H9 (cell line): ENCODE measurements around the gene TBC1D13. TPM values are rescaled to one million over a fixed set of nuclear protein-coding genes. Genes with fewer than 3 reads are reported as not detected.

ENCODE experiments used
- DNase-seq: peaks from one replicate; pipeline ENCODE4 v3.0.0-alpha.2; 2017
- H2AFZ ChIP-seq: one replicate; pipeline ENCODE4 v1.6.1; 2013; ENCODE audit warnings: mild to moderate bottlenecking, low read length, control low read depth, moderate library complexity
- H2AK5ac ChIP-seq: 2 replicates; pipeline ENCODE4 v1.6.1; 2013; ENCODE audit warnings: low read length, control low read depth, mixed read lengths; ENCODE audit not compliant: insufficient read length
- H2BK120ac ChIP-seq: one replicate; pipeline ENCODE4 v1.6.1; 2013; ENCODE audit warnings: low read depth, mild to moderate bottlenecking, low read length, control low read depth, inconsistent platforms; ENCODE audit not compliant: poor library complexity, severe bottlenecking
- H2BK12ac ChIP-seq: 2 replicates; pipeline ENCODE4 v1.6.1; 2013; ENCODE audit warnings: low read length, control low read depth, mixed read lengths, low read depth; ENCODE audit not compliant: insufficient read length
- H2BK15ac ChIP-seq: 2 replicates; pipeline ENCODE4 v1.6.1; 2013; ENCODE audit warnings: low read depth, low read length, control low read depth
- H2BK20ac ChIP-seq: one replicate; pipeline ENCODE4 v1.6.1; 2013; ENCODE audit warnings: low read depth, mild to moderate bottlenecking, low read length, control low read depth, inconsistent platforms; ENCODE audit not compliant: poor library complexity, severe bottlenecking
- H2BK5ac ChIP-seq: 2 replicates; pipeline ENCODE4 v1.6.1; 2013; ENCODE audit warnings: low read length, control low read depth, mixed read lengths; ENCODE audit not compliant: insufficient read length
- H3K14ac ChIP-seq: 2 replicates; pipeline ENCODE4 v1.6.1; 2013; ENCODE audit warnings: low read length, control low read depth; ENCODE audit not compliant: insufficient read depth
- H3K18ac ChIP-seq: 2 replicates; pipeline ENCODE4 v1.6.1; 2013; ENCODE audit warnings: low read depth, mild to moderate bottlenecking, mixed read lengths, low read length, control low read depth; ENCODE audit not compliant: insufficient read length
- H3K23ac ChIP-seq: 2 replicates; pipeline ENCODE4 v1.6.1; 2013; ENCODE audit warnings: low read length, control low read depth, mixed read lengths, low read depth; ENCODE audit not compliant: insufficient read length
- H3K23me2 ChIP-seq: 2 replicates; pipeline ENCODE4 v1.6.1; 2013; ENCODE audit warnings: low read depth, mild to moderate bottlenecking, mixed read lengths, low read length, control low read depth; ENCODE audit not compliant: insufficient read length, poor library complexity, severe bottlenecking
- H3K27ac ChIP-seq: 2 replicates; pipeline ENCODE4 v1.5.1; 2013; ENCODE audit warnings: low read length, control low read depth, mixed read lengths, low read depth; ENCODE audit not compliant: insufficient read length
- H3K27me3 ChIP-seq: 2 replicates; pipeline ENCODE4 v1.6.1; 2013; ENCODE audit warnings: low read length, control low read depth, inconsistent platforms; ENCODE audit not compliant: insufficient read depth
- H3K4ac ChIP-seq: 2 replicates; pipeline ENCODE4 v1.6.1; 2013; ENCODE audit warnings: low read depth, mild to moderate bottlenecking, control low read depth, inconsistent platforms, low read length, moderate library complexity
- H3K4me1 ChIP-seq: 2 replicates; pipeline ENCODE4 v1.6.1; 2013; ENCODE audit warnings: low read length, control low read depth, inconsistent platforms; ENCODE audit not compliant: insufficient read depth
- H3K4me2 ChIP-seq: 2 replicates; pipeline ENCODE4 v1.6.1; 2013; ENCODE audit warnings: low read length, control low read depth, mixed read lengths; ENCODE audit not compliant: insufficient read length, insufficient read depth
- H3K56ac ChIP-seq: 2 replicates; pipeline ENCODE4 v1.6.1; 2013; ENCODE audit warnings: low read depth, mild to moderate bottlenecking, mixed read lengths, low read length, control low read depth; ENCODE audit not compliant: insufficient read length
- H3K79me1 ChIP-seq: 2 replicates; pipeline ENCODE4 v1.6.1; 2013; ENCODE audit warnings: low read depth, mild to moderate bottlenecking, moderate library complexity, low read length, control low read depth, inconsistent platforms; ENCODE audit not compliant: insufficient read depth, poor library complexity, severe bottlenecking
- H3K79me2 ChIP-seq: 2 replicates; pipeline ENCODE4 v1.6.1; 2013; ENCODE audit warnings: low read length, control low read depth, inconsistent platforms; ENCODE audit not compliant: insufficient read depth
- H3K9ac ChIP-seq: 2 replicates; pipeline ENCODE4 v1.6.1; 2013; ENCODE audit warnings: low read length, control low read depth, mixed read lengths; ENCODE audit not compliant: insufficient read length; ENCODE audit errors: extremely low read depth
- H3K9me3 ChIP-seq: one replicate; pipeline ENCODE4 v1.6.1; 2013; ENCODE audit warnings: low read depth, low read length, inconsistent platforms; ENCODE audit not compliant: control insufficient read depth
- H3T11ph ChIP-seq: one replicate; pipeline ENCODE4 v1.6.1; 2013; ENCODE audit warnings: mild to moderate bottlenecking, low read length, control low read depth, inconsistent platforms
- H4K20me1 ChIP-seq: one replicate; pipeline ENCODE4 v1.6.1; 2013; ENCODE audit not compliant: control insufficient read depth, insufficient read length, insufficient read depth
- H4K5ac ChIP-seq: 2 replicates; pipeline ENCODE4 v1.6.1; 2013; ENCODE audit warnings: low read depth, mild to moderate bottlenecking, mixed read lengths, low read length, control low read depth; ENCODE audit not compliant: insufficient read length
- H4K8ac ChIP-seq: replicated peaks from 2 replicates; pipeline ENCODE4 v1.6.1; 2013; ENCODE audit warnings: low read length, control low read depth, mixed read lengths, low read depth; ENCODE audit not compliant: insufficient read length
- H4K91ac ChIP-seq: 2 replicates; pipeline ENCODE4 v1.6.1; 2013; ENCODE audit warnings: low read depth, mild to moderate bottlenecking, moderate library complexity, mixed read lengths, low read length, control low read depth; ENCODE audit not compliant: insufficient read length
- H3K27ac Mint-ChIP-seq, 3 experiments: 2 replicates in 2 of 3; 3 replicates in 1 of 3; pipeline ENCODE4 v1.8.0; 2020 to 2021; ENCODE audit warnings: mixed read lengths in 3 of 3, mild to moderate bottlenecking in 1 of 3, moderate library complexity in 1 of 3
- H3K27me3 Mint-ChIP-seq: 2 replicates; pipeline ENCODE4 v1.8.0; 2021; ENCODE audit warnings: low read depth, mild to moderate bottlenecking, moderate library complexity, mixed read lengths
- H3K36me3 Mint-ChIP-seq, 3 experiments: 2 replicates in 2 of 3; 3 replicates in 1 of 3; pipeline ENCODE4 v1.8.0; 2020 to 2021; ENCODE audit warnings: low read depth in 3 of 3, mixed read lengths in 3 of 3; ENCODE audit not compliant: insufficient read depth in 1 of 3
- H3K4me1 Mint-ChIP-seq, 2 experiments: 2 replicates each; pipeline ENCODE4 v1.8.0; 2020; ENCODE audit warnings: mixed read lengths in 2 of 2
- H3K4me3 Mint-ChIP-seq, 2 experiments: 2 replicates in 1 of 2; 3 replicates in 1 of 2; pipeline ENCODE4 v1.8.0; 2020 to 2021; ENCODE audit warnings: mild to moderate bottlenecking in 2 of 2, mixed read lengths in 2 of 2, moderate library complexity in 1 of 2
- H3K9me3 Mint-ChIP-seq, 2 experiments: 2 replicates in 1 of 2; 3 replicates in 1 of 2; pipeline ENCODE4 v1.8.0; 2020; ENCODE audit warnings: mild to moderate bottlenecking in 2 of 2, mixed read lengths in 2 of 2, moderate library complexity in 1 of 2
- WGBS: extraction: QIAGEN DNeasy Blood & Tissue Kit; methylation state at CpG from one replicate; pipeline ENCODE4 v1.1.7; 2013; ENCODE audit warnings: missing lambda C conversion rate, low lambda C conversion rate, mixed read lengths; ENCODE audit not compliant: insufficient read length; ENCODE audit errors: extremely low coverage; 5-methylcytosine and 5-hydroxymethylcytosine counted together
- total RNA-seq: library from RNA; stranded (reverse); gene quantifications from 2 replicates; pipeline ENCODE4 v1.2.1, GENCODE V29; 2021
- TF ChIP-seq, protein P1 (sequence below): fragments of 200-600 bp; sonication (generic); conservative IDR thresholded peaks from 3 replicates; pipeline ENCODE4 v1.8.0; 2021; ENCODE audit warnings: antibody characterized with exemption, mild to moderate bottlenecking

TBC1D13 gene
- total RNA-seq, 1 experiment from 2014 or later, result 27.3 TPM

DNA sequence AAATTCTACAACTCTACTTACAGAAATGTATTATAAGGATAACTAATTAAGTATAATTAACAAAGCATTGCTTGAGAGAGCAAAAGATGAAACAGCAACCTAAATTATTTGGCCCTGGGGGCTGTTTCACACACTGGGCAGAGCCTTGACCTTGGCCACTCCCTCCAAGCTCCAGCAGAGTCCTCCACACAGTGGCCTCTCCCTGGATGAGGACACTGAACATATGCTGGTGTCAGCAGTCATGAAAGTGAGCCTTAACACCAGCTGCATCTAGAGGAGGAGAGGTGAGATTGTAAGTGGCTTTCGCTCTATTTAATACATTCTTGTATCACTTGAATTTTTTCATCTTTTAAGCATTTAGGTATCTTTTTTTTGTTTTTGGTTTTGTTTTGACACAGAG is 39.8 kb upstream of the TBC1D13 start:
- Histone ChIP-seq H2BK12ac (no peak overlapping the region), H3K4ac (no peak overlapping the region), H4K5ac (no peak overlapping the region), H2BK20ac (no peak overlapping the region), H3K14ac (no peak overlapping the region), H3K23ac (no peak overlapping the region), H3K27ac (no peak overlapping the region), H3K79me2 (no peaks in the 10 kb centered on the region), H2BK120ac (no peak overlapping the region), H3K56ac (no peak overlapping the region), H2AFZ (no peak overlapping the region), H2AK5ac (no peak overlapping the region), H3K27me3 (no peaks in the 10 kb centered on the region), H2BK15ac (no peak overlapping the region), H4K20me1 (peaks cover 3% of the 10 kb centered on the region), H3K9ac (no peak overlapping the region), H3K23me2 (no peaks in the 10 kb centered on the region), H4K8ac (no peak overlapping the region), H3K18ac (no peak overlapping the region), H3K9me3 (no peaks in the 10 kb centered on the region), H3K4me2 (no peak overlapping the region), H3K4me1 (no peaks in the 10 kb centered on the region), H2BK5ac (no peak overlapping the region), H3T11ph (no peak overlapping the region), H3K79me1 (no peaks in the 10 kb centered on the region), H4K91ac (no peak overlapping the region)
- Mint-ChIP-seq H3K4me1 (no peaks in the 10 kb centered on the region), H3K27ac (no peak overlapping the region; a peak in 1 of 7 replicates), H3K27me3 (no peaks in the 10 kb centered on the region; the same call in 1 of the 2 replicates), H3K9me3 (no peaks in the 10 kb centered on the region), H3K36me3 (peaks cover 0 to 9% (median 5%) of the 10 kb centered on the region in 3 experiments; a peak in 4 of 7 replicates), H3K4me3 (no peak overlapping the region)
- DNase-seq, result no peak
- TF ChIP-seq, protein P1, sequence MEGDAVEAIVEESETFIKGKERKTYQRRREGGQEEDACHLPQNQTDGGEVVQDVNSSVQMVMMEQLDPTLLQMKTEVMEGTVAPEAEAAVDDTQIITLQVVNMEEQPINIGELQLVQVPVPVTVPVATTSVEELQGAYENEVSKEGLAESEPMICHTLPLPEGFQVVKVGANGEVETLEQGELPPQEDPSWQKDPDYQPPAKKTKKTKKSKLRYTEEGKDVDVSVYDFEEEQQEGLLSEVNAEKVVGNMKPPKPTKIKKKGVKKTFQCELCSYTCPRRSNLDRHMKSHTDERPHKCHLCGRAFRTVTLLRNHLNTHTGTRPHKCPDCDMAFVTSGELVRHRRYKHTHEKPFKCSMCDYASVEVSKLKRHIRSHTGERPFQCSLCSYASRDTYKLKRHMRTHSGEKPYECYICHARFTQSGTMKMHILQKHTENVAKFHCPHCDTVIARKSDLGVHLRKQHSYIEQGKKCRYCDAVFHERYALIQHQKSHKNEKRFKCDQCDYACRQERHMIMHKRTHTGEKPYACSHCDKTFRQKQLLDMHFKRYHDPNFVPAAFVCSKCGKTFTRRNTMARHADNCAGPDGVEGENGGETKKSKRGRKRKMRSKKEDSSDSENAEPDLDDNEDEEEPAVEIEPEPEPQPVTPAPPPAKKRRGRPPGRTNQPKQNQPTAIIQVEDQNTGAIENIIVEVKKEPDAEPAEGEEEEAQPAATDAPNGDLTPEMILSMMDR, result no peak
- WGBS, result no CpG with 5 or more reads among the region's 1 CpG
